GM18520 (cell line): ENCODE measurements around the gene H6PD.

ENCODE experiments used
- ATAC-seq: cut with Tn5 transposase; IDR thresholded peaks from one replicate; pipeline ENCODE4 v1.9.1; 2021; ENCODE audit not compliant: unreplicated experiment

The H6PD gene

DNA sequence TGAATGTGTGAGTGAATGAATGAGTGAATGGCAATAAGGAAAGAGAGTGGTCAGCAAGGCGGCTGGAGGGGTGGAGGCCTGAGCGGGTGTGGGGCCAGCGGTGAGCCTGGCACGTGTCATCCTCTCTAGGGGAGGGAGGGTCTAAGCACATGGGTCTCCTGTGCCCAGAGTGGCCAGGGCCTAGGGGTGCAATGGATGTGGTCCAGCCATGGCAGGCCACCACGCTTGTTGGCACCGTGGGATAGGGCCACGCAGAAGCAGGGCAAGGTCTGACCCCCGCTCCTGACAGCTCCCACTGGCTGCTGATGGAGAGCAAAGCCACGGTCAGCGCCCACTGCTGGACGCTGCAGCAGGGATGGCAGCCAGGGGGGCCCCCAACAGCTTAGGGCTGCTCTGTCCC is 38.6 kb downstream of the H6PD start:
- no peak for ATAC-seq

DNA sequence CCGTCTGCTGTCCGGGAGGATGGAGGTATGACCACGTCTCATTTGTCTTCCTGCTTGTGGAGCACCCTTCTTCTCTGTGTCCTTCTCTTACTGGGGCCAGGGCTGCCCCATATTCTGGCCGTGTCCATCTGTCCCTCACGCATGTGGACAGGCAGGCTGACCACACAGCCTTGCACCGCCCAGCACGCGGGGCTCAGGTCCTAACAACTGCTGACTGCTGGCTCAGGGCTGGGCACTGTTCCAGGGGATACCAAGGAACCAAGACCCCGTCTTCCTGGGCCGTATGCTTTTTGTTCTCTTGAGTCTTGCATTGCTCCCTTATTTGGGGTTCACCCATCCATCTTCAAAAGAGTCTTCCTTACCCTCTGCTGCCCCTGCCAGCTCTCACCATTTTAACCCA is 40.6 kb downstream of the H6PD start:
- ATAC-seq, result no peak

DNA sequence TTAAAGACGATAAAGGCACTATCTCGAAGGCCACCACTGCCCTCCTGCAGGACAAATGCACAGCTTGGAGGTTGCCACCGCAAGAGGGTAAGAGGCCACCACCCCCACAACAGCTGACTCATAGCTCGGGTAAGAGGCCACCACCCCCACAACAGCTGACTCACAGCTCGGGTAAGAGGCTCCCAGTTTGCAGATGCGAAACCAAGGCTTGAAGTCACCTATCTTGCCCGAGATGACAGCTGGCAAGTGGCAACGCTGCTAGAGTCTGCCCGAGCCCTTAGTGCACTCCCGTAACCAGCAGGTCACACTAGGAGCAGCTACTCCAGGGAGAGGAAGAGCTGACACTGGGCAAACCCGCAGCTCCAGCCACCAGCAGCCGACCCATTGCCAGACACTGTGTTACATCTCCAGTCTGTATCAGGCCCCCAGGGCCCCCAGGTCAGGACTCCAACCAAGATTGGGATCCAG is 41.0 kb downstream of the H6PD start:
- peak; percentile 78 for ATAC-seq

DNA sequence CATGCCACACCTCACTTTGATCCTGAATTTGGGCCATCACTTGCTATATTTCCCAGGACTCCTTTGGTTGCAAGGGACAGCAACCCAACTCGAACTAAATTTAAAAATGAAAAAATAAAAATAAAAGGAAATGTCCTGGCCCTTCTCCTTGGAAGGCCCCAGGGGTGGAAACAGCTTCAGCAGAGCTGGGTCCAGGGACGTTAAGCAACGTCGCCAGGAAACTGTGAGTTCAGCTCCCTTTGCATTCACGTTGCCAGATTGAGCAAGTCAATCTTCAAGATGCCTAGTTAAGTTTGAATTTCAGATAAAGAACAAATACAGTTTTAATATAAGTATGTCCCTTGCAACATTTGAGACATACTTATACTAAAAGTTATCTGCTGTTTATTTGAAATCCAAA is 43.5 kb downstream of the H6PD start:
- no peak for ATAC-seq

DNA sequence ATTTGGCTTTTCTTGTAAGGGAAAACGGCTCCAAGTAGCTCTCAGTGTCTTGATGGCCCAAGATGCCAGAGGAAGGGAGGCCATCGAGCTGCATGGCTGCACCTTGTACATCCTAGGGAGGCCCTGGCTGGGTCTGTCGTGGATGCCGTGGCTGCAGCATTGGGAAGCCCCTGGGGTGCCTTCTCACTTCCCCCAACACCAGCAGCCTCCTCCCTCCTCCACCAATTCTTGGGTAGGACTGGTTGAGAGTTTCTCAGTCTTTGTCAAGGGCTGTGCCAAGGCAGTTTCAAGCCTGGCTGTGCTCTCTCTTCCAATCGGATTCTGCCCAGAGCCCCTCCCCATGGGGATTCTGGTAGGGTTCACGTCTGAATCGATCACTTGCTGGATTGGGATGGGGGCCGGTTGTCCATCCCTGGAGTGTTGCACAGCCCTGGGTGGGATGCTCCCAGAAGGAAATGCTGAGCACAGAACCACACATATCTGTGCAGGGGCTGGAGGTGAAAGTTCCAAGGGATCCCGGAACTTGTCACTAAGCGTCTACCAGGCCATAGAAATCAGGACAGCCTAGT is 44.1 kb downstream of the H6PD start:
- no peak for ATAC-seq

DNA sequence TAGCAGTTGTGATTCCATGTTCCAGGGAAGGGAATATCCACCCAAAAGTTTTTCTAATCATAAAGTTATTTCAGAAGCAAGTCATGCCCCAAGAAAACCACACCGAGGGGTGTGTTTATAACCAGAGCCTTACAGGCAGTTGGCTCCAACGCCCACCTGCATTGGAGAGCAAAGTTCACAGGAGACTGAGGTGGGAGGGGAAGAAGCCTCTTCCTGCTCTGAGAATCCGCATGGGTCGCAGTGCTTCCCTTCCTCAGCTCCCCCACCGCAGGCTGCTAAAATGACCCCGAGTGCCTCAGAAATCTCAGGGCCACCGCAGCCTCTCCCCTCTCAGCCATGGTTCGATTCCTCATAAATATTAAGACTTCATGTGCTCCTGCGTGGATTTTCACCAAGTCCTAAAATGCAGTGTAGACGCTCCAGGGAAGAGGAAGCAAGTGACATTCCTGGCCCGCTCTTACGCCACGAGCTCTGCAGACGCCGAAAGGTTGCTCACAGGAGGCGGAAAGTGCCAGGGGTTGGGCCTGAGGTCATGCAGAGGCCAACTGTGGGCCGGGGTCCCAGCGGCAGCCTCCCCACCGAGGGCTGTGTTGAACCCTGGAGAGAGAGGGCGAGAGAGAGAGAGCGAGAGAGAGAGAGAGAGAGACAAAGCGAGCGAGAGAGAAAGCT is 44.7 kb downstream of the H6PD start:
- ATAC-seq, result no peak

DNA sequence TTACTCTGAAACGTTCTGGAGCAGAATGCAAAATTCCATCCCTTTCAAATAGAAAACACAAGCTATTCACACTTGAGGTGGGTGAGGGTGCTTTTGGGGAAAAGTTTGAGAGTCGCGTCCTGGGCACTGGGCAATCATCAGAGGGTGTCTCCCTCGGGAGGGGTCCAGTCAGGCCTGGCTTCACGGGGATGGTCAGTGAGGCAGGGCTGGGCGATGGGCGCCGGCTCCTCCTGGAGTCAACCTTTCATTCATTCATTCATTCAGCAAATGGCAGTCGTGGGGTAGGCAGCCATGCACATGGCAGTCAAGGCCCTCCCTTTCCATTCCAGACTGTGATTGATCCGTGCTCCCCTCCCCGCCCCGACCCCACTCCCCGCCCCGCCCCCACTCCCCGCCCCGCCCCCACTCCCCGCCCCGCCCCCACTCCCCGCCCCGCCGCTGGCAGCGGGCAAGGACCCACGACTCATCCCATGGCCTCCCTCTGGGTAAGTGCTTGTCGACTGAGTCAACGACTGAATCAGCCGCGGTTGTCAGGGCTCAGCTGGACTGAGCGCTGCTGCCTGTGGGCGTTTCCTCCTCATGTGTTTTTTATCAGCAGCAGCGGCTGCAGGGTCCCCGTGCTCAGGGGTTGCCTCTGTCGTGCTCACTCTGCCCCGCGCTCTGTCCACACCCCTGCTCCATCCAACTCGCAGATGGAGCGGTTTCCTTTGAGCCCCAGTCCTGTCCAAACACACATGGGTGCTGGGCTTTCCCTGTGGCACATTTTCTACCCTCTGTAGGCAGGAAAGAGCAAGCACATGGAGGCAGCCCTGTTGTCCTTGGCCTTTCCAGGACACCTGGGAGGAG is 45.7 kb downstream of the H6PD start:
- no peak for ATAC-seq

DNA sequence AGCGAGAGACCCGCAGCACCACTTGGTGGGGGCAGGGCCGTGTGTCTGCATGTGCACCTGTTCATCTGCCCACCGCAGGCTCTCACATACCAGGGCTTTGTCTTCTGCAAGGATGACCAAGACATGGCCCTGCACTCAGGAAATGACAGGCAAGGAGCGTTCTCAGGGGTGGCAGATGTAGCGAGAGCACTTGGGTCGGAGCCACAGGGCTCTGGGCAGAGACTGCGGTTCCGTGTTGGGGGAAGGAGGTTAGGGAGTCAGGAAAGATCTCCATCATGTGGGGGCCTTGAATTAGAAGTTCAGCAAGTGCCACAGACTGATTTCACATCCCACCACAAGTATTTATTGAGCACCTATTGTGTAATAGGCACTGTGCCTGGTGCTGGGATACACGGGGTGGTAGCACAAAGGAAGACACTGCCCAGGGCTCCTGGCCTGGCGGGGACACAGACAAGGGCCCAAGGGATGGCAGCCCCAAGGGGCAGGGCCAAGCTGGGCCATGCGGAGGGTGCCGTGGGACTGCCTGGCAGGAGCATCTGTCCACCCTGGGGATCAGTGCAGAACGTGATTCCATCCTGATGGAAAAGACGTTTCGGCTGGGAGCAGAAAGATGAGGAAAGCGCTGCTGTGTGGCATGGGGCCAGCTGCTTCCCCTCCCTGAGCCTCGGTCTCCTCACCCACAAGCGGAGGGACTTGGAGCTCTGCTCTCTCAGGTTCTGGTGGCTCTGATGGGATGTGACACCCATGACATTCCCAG is 46.7 kb downstream of the H6PD start:
- ATAC-seq, result no peak

DNA sequence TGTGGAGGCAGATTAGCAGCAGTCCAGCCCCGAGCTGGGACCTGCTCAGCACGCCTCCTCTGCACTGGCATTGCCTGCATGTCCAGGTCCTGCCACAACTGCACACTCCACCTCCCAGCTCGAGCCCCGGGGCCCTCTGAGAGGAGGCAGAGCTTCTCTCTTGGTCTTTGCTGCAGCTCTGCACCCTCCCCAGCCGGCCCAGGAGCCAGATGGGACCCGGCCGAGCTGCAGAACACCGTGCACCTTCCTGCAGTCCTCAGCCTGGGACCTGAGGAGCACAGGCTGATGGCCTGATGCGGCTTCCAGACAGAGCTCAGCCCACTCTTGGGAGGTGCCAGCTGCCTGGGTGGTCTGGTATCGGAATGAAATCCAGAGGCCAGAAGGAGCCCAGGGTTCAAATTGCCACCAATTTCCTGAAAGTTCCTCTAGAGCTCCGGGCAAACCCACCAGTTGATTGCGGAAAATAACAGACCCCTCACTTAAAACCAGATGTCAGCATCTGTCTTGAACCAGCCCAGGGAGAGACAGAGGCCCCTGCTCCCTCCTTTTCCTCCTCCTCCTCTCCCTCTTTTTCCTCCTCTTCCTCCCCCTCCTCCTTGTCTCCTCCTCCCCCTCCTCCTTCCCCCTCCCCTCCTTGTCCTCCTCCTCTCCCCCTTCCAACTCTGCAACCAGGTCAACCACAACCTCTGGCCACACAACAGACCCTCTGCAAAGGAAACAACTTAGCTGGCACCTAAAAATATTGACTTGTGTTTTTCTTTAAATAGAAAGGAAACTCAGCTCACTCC is 47.5 kb downstream of the H6PD start:
- ATAC-seq, result no peak

DNA sequence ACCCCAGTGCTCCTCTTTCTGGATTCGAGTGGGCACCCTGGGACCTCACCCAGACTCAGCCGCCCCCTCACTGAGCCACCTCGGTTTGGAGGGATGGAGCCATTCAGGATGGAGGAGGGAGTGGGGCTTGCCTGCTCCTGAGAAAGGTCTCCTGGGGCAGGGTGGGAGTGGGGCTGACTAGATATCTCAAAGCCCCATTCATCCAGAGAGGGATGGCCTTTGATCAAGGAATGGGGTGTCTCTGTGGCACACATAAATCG is 48.1 kb downstream of the H6PD start:
- no peak for ATAC-seq

DNA sequence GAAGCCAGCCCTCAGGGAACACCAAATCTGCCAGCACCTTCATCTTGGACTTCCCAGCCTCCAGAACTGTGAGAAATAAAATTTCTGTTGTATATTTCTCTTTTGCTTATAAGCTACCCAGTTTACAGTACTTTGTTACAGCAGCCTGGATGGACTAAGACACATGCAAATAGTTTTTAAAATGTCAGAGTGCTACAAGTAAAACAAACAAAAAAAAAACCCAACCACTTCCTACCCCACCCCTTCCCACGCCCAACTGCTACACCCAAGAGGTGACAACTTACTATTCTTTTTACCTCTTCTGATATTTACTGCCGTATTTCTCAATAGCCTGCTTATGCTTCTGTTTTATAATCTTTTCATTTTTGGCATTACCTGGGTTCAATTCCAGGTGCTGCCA is 49.5 kb downstream of the H6PD start:
- no peak for ATAC-seq

DNA sequence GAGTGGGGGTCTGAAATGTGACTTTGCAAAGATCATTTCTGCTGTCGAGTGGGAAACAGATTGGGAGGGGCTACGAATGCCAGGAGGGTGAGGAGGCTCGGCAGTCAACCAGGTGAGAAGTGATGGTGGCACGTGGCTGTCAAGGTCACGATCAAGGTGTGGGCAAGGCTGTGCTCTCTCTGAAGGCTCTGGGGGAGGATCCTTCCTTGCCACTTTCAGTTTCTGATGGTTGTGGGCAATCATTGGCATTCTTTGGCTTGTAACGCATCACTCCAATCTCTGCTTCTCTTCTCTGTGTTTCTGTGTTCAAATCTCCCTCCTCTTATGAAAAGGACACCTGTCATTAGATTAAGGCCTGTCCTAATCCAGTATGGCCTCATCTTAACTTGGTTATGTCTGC is 52.0 kb downstream of the H6PD start:
- ATAC-seq, result no peak

DNA sequence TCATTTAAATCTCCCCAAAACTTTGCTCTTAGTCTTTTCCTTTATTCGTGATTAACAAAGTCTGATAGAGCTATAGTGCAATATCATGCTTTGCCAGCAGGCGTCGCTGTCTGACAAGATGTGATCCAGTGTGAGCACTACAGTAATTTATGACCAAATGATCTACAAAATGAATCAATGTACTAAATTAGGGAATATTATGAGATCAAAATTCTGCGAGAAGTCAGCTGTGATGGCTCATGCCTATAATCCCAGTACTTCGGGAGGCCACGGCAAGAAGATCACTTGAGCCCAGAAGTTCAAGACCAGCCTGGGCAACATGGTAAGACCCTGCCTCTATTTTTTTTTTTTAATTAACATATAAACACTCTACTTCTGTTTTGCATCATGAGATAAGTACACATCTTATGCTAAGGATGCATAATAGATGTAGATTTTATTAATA is 54.5 kb downstream of the H6PD start:
- no peak for ATAC-seq

DNA sequence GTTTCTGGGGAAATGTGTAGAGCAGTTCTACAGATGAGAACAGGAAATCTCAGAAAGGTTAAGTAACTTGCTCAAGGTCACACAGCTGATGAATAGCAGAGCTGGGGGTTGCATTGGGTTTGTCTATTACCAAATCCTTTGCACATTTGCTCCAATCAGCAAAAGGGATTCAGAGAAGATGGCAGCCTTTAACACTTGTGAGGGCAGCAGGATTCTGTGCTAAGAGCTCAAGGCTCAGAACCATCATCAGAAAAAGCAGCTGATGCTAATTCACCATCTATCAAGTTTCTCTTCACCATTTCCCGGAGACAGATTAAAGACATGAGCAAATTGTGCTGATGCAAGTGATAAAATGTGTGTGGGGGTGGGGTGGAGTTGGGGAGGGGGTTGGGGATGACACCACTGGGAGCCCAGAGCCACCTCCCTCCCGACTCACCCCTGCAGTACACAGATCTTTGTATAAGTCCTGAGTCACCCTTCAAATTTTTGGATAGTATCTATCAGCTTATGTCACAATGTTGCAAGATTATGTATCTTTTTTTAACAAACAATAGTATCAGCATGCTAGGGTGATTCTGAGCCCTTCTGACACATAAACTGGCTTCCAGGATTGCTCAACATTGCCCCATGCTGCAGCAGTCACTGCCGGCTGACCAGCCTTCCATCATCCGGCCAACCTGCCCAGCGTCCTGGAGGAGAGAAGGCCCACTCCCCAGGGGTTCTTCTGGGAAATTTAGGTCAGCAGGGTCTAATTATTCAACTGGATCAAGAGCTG is 55.3 kb downstream of the H6PD start:
- ATAC-seq, result no peak

DNA sequence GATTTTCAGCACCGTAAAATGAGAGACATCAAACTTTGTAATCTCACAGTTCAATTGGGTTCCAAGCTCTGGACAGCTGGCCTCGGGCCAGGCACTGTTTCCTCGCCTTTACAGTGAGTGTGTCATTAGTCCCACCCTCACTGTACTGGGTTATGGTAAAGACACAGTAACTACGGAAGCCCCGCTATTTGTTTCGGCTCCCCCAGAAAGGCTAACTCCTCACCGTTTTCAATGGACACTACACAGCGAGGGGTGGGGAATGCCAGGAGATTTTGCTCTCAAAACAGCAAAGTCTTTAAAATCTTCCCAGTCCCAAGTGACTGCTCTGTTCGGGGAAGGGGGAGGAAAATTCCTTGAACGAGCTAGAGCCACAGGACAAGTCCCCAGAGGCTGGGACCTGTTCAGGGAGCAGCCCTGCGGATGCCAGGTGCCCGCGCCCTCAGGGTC is 57.4 kb downstream of the H6PD start:
- ATAC-seq, result no peak

DNA sequence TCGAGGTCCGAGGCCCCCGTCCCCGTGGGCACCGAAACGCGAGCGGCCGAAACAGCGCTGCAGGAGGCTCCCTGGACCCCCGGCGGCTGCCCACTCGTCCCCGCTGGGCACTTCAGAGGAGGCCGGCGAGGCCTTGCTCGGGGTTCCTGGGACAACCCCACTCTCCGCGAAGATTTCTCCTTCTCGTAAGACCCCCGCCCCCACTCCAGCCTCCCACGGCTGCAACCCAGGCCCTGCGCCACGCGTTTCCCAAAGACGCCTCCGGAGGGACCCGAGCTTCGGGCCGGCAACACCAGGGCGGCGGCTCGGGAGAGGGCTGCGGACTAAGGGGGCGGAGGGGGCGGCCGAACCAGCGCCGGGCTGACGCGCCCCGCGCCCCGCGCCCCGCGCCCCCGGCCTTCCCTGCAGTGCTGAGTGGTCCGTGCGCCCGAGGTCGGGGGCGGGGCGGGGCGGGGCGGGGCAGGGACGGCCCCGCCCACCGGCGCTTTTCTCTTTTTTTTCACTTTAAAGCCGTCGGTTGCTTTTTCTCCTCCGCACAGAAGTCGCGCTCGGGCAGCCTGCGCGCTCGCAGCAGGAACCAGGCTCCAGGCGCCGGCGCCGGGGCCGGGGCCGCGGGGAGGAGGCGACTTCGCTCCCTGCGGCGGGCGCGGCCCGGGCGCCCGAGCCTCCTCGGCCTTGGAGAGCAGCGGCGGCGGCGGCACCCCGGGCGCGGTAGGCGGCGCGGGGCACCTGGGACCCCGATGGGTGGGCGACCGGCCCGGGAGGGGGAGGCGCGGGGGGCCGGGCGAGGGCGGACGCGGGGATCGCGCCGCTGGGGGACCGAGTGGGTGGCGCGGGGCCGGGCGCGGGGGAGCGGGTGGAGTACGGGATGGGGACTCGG is 58.0 kb downstream of the H6PD start, which contains the start of gene SPSB1:
SPSB1 (plus strand) TSS at position 534 of the 880 bp plus-strand sequence. CDS start 62,998 bp downstream, outside the sequence.
- ATAC-seq, result no peak

DNA sequence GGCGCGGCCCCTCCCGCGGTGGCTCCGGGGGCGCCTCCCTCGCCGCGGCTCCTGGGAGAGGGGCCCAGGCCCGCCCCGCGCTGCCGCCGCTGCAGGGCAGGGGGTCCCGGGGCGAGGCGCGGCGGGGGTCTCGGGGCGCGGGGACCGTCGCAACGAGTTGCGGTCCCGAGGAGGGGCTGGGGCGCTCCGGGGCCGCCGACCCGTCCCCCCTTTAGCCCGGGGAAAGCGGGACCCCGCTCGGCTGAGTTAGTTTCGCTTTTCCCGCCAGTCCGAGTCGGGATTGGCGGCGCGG is 58.6 kb downstream of the H6PD start:
- no peak for ATAC-seq

DNA sequence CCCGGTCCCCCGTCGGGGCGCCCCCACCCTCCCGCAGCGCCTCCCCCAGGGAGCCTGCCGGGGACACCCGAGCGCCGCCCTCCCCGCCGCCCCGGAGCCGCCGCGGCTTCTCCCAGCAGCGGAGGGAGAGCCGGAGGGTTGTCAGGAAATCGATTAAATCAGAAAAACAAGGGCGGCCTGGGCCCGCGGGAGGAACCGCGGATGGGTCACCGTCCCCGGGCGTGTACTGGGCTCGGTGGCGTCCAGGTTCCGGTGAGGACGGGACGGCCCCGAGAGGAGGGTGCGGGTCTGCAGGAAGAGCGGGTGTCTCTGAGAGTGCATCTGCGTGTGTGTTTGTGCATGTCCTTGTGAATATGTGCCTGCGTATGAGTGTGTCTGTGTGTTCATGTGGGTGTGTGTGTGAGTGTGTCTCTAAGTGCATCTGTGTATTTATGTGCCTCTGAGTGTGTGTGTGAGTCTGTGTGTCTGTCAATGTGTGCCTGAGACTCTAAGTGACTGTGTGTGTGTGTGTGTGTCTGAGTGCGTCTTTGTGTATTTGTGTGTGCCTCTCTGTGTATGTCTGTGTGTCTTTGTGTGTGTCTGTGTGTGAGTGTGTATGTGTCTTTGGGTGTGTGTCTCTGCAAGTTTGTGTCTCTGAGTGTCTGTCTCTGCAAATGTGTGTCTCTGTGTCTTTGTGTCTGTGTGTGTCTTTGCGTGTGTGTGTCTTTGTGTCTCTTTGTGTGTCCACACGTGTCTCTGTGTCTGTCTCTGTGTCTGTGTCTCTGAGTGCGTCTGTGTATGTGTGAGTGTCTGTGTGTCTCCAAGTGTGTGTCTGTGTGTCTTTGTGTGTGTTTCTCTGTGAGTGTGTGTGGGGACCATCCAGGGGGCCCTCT is 59.2 kb downstream of the H6PD start:
- no peak for ATAC-seq
